ENCODE measurements around the gene RPS27A.
A peak's percentile ranks its signal among the peaks of the same experiment; 100 is the strongest.
"Not testable (repeated sequence)": the region's sequence is repeated elsewhere in the genome, so short reads cannot be mapped to it uniquely, and the experiment has no call there.

Gene RPS27A

GRCh38 chr2:55239656-55240222 is 7.3 kb downstream of the RPS27A start:
- no peak for DNase-seq

- not testable (repeated sequence) for DNase-seq
Measured at GRCh38 chr2:55241582-55241981, 9.1 kb downstream of the RPS27A start.

GRCh38 chr2:55242617-55243016 is 10.1 kb downstream of the RPS27A start:
- DNase-seq: no peak

GRCh38 chr2:55245411-55245810 is 12.9 kb downstream of the RPS27A start:
- no peak for DNase-seq

- DNase-seq: no peak
Measured at GRCh38 chr2:55247025-55247424, 14.5 kb downstream of the RPS27A start.

GRCh38 chr2:55252832-55253231 is 20.3 kb downstream of the RPS27A start:
- DNase-seq: no peak

- DNase-seq: not testable (repeated sequence)
Measured at GRCh38 chr2:55259586-55259985, 27.1 kb downstream of the RPS27A start.

GRCh38 chr2:55268288-55268906 is 35.9 kb downstream of the RPS27A start:
- peak in 1 of 6 experiments; percentile 31 for DNase-seq

- peak; percentile 37 to 82 (median 74) for DNase-seq
Measured at GRCh38 chr2:55268907-55269644, 36.6 kb downstream of the RPS27A start, which contains the start of gene MTIF2. Gene MTIF2, minus strand, starts transcription at chr2:55269231. Its CDS starts 5,373 bp downstream, at chr2:55263858.

GRCh38 chr2:55269645-55269990 is 37.1 kb downstream of the RPS27A start:
- peak in 1 of 6 experiments; percentile 43 for DNase-seq

- not testable (repeated sequence) for DNase-seq
Measured at GRCh38 chr2:55274346-55274745, 41.9 kb downstream of the RPS27A start.

- DNase-seq: no peak
Measured at GRCh38 chr2:55277310-55277709, 44.8 kb downstream of the RPS27A start.

GRCh38 chr2:55279214-55279835 is 46.8 kb downstream of the RPS27A start:
- not testable (repeated sequence) for DNase-seq

- not testable (repeated sequence) for DNase-seq
Measured at GRCh38 chr2:55279859-55280424, 47.5 kb downstream of the RPS27A start.

- DNase-seq: not testable (repeated sequence)
Measured at GRCh38 chr2:55280851-55281546, 48.5 kb downstream of the RPS27A start.

- peak; percentile 72 to 87 (median 80) for DNase-seq
Measured at GRCh38 chr2:55282110-55282917, 49.8 kb downstream of the RPS27A start.

- no peak for DNase-seq
Measured at GRCh38 chr2:55283083-55283482, 50.6 kb downstream of the RPS27A start.
